Hematopoietic multipotent progenitor cell treated with erythropoietin and hydrocortisone succinate and interleukin-3 and kit ligand, for 17 days (in vitro differentiated cells): Measurements from ENCODE around the gene CECR2.

Experiments used
- DNase-seq: peaks from one replicate; pipeline ENCODE4 v3.0.0-alpha.2; 2015; ENCODE audit warnings: low spot score

The CECR2 gene

GRCh38 chr22:17369439-17370025 lies at the start of gene CECR2:
CECR2 (plus strand) TSS chr22:17369460; CDS start chr22:17369784, 324 bp downstream.
- no peak for DNase-seq

GRCh38 chr22:17319546-17319945 lies 49.7 kb upstream of the CECR2 start:
- DNase-seq: no peak

GRCh38 chr22:17322511-17322910 lies 46.7 kb upstream of the CECR2 start:
- no peak for DNase-seq

GRCh38 chr22:17331690-17332089 lies 37.6 kb upstream of the CECR2 start:
- no peak for DNase-seq

GRCh38 chr22:17332109-17332800 lies 37.0 kb upstream of the CECR2 start:
- DNase-seq: no peak

- DNase-seq: no peak
These were observed 35.2 kb upstream of the CECR2 start for GRCh38 chr22:17334059-17334458.

- no peak for DNase-seq
These were observed 34.3 kb upstream of the CECR2 start for GRCh38 chr22:17334983-17335382.

GRCh38 chr22:17336061-17336460 lies 33.2 kb upstream of the CECR2 start:
- no peak for DNase-seq

- no peak for DNase-seq
These were observed 31.6 kb upstream of the CECR2 start for GRCh38 chr22:17337639-17338038.

- DNase-seq: no peak
These were observed 30.1 kb upstream of the CECR2 start for GRCh38 chr22:17339095-17339693.

- DNase-seq: no peak
These were observed 26.9 kb upstream of the CECR2 start for GRCh38 chr22:17342361-17342760.

GRCh38 chr22:17343766-17344165 lies 25.5 kb upstream of the CECR2 start:
- no peak for DNase-seq

- no peak for DNase-seq
These were observed 22.7 kb upstream of the CECR2 start for GRCh38 chr22:17346578-17346977.

- no peak for DNase-seq
These were observed 21.5 kb upstream of the CECR2 start for GRCh38 chr22:17347724-17348123.

GRCh38 chr22:17348464-17349103 lies 20.7 kb upstream of the CECR2 start:
- no peak for DNase-seq

GRCh38 chr22:17349172-17349571 lies 20.1 kb upstream of the CECR2 start:
- no peak for DNase-seq

- DNase-seq: no peak
These were observed 19.0 kb upstream of the CECR2 start for GRCh38 chr22:17350292-17350691.

- DNase-seq: no peak
These were observed 16.5 kb upstream of the CECR2 start for GRCh38 chr22:17352798-17353197.

- no peak for DNase-seq
These were observed 11.6 kb upstream of the CECR2 start for GRCh38 chr22:17357688-17358087.

GRCh38 chr22:17358415-17358814 lies 10.8 kb upstream of the CECR2 start:
- no peak for DNase-seq

- DNase-seq: no peak
These were observed 9.8 kb upstream of the CECR2 start for GRCh38 chr22:17359501-17359900.

GRCh38 chr22:17366329-17366728 lies 2.9 kb upstream of the CECR2 start:
- no peak for DNase-seq

GRCh38 chr22:17366830-17367229 lies 2.4 kb upstream of the CECR2 start:
- DNase-seq: no peak
